ENCODE results near the gene ENTPD1.

DNA sequence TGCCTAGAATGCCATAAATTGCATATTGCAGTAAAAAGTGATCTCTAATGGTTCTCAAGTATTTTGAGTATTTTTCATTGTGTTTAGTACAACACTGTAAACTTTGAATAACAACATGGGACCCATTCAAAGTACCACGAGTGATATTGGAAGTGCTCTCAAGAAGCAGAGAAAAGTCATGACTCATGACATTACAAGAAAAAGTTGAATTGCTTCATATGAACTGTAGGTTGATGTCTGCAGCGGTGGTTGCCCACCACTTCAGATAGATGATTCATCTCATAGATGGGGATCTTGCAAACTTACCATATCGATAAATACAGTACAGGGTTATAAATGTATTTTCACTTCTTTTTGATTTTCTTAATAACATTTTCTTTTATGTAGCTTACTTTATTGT is 33.9 kb downstream of the ENTPD1 start:
- TF ChIP-seq, protein P1, sequence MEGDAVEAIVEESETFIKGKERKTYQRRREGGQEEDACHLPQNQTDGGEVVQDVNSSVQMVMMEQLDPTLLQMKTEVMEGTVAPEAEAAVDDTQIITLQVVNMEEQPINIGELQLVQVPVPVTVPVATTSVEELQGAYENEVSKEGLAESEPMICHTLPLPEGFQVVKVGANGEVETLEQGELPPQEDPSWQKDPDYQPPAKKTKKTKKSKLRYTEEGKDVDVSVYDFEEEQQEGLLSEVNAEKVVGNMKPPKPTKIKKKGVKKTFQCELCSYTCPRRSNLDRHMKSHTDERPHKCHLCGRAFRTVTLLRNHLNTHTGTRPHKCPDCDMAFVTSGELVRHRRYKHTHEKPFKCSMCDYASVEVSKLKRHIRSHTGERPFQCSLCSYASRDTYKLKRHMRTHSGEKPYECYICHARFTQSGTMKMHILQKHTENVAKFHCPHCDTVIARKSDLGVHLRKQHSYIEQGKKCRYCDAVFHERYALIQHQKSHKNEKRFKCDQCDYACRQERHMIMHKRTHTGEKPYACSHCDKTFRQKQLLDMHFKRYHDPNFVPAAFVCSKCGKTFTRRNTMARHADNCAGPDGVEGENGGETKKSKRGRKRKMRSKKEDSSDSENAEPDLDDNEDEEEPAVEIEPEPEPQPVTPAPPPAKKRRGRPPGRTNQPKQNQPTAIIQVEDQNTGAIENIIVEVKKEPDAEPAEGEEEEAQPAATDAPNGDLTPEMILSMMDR (IDR thresholded peaks at IDR 0.05), result no peak
- TF ChIP-seq POLR2A (IDR thresholded peaks at IDR 0.05; ENCODE audit: low read depth), result no peak
- TF ChIP-seq POLR2AphosphoS5 (IDR thresholded peaks at IDR 0.05), result no peak

Measured in esophagus muscularis mucosa (tissue), 3 donors.